ENCODE measurements around the gene PSME1.

DNA sequence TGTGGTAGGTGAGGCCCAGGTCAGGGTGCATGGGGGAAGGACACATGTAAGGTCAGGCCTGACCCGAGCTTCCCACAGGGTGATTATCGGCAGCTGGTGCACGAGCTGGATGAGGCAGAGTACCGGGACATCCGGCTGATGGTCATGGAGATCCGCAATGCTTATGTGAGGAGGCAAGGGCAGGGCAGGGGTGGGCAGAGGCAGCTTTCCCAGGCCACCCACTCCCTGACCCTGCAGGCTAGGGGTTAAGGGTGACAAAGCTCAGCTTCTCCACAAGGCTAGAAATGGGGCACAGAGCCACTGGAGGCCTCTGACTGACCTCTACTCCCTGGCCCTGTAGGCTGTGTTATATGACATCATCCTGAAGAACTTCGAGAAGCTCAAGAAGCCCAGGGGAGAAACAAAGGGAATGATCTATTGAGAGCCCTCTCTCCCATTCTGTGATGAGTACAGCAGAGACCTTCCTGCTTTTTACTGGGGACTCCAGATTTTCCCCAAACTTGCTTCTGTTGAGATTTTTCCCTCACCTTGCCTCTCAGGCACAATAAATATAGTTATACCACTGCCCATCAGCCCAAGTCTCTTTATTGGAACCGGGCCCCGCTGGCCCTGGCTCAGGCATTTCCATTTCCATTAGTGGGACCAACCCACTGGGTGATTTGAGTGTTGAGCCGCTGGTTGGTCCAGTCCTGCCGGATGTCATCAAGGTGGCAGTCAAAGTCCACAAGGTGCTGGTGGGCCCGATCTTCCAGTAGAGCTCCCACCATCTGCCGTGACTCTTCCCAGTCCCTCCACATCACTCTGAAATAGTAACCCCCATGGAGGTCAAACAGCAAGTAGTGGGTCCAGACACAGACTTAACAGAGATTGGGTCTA, 2.6 kb downstream of the PSME1 start:
- TF ChIP-seq POLR2A (IDR thresholded peaks at IDR 0.05) (no peak), CTCF (IDR thresholded peaks at IDR 0.05) (no peak)
